Ascending aorta (tissue), 2 donors: ENCODE results near the gene EIF5B. TPM values are rescaled to one million over a fixed set of nuclear protein-coding genes. Genes with fewer than 3 reads are reported as not detected.

ENCODE experiments used
- DNase-seq, 2 donors: peaks; one replicate each; pipeline ENCODE4 v3.0.0-alpha.2; 2019; ENCODE audit warnings: low spot score in 2 of 2
- H3K27ac ChIP-seq, 2 donors: fragments of 200-600 bp; sonication (generic); one replicate each; pipeline ENCODE4 v1.5.1; 2016 to 2017; ENCODE audit warnings: mild to moderate bottlenecking in 1 of 2
- H3K27me3 ChIP-seq: fragments of 200-600 bp; sonication (generic); one replicate; pipeline ENCODE4 v1.5.1; 2017
- H3K36me3 ChIP-seq, 2 donors: fragments of 200-600 bp; sonication (generic); one replicate each; pipeline ENCODE4 v1.5.1; 2016
- H3K4me1 ChIP-seq, 2 donors: fragments of 200-600 bp; sonication (generic); one replicate each; pipeline ENCODE4 v1.5.1; 2016 to 2017; ENCODE audit warnings: mild to moderate bottlenecking in 1 of 2
- H3K4me3 ChIP-seq, 2 donors: fragments of 200-600 bp; sonication (generic); one replicate each; pipeline ENCODE4 v1.5.1; 2016 to 2017; ENCODE audit warnings: mild to moderate bottlenecking in 1 of 2
- H3K9me3 ChIP-seq, 2 donors: fragments of 200-600 bp; sonication (generic); one replicate each; pipeline ENCODE4 v1.5.1; 2016
- CTCF ChIP-seq, 3 experiments: fragments of 200-600 bp in 2 of 3; fragments of 450-650 bp in 1 of 3; sonication (generic) in 2 of 3; IDR thresholded peaks; one replicate each; pipeline ENCODE4 v1.5.1; 2016 to 2019; ENCODE audit warnings: antibody characterized with exemption in 3 of 3, mild to moderate bottlenecking in 1 of 3, moderate library complexity in 1 of 3
- intact Hi-C: fragments of 100-400 bp; cut with DNase I; formaldehyde crosslinking; loops from one replicate; pipeline ENCODE4 v1.15.1; 2023
- total RNA-seq: library from RNA; depleted of rRNA; stranded (reverse); fragments of >200 nt; gene quantifications from one replicate; pipeline ENCODE4 v1.1.0, GENCODE V29; 2016

The EIF5B gene
- total RNA-seq, 1 donor from 2014 or later, result 38.2 TPM

GRCh38 chr2:99325384-99325783 lies 11.8 kb upstream of the EIF5B start:
- H3K9me3 ChIP-seq, result no peaks in the 10 kb centered on the region
- intact Hi-C loops, result no loop called here
- peaks cover 67 to 82% of the 10 kb centered on the region in 2 donors for H3K36me3 ChIP-seq
- TF ChIP-seq CTCF (IDR thresholded peaks at IDR 0.05), result no peak
- no peak overlapping the region for H3K4me3 ChIP-seq
- no peaks in the 10 kb centered on the region for H3K27me3 ChIP-seq
- H3K27ac ChIP-seq, result peak overlapping the region in 1 of 2 donors; percentile 1
- peaks cover 0 to 3% of the 10 kb centered on the region in 2 donors for H3K4me1 ChIP-seq
- DNase-seq, result no peak

GRCh38 chr2:99335911-99336803 lies 1.0 kb upstream of the EIF5B start, which contains the start of gene TXNDC9:
Gene TXNDC9 (minus strand): TSS chr2:99336333. CDS start chr2:99333210, 3,123 bp downstream.
- peak; percentile 94 to 99 for DNase-seq
- H3K9me3 ChIP-seq, result no peaks in the 10 kb centered on the region
- H3K27me3 ChIP-seq, result no peaks in the 10 kb centered on the region
- peaks cover 6 to 11% of the 10 kb centered on the region in 2 donors for H3K4me1 ChIP-seq
- H3K36me3 ChIP-seq, result peaks cover 8 to 15% of the 10 kb centered on the region in 2 donors
- H3K27ac ChIP-seq, result peak within 1 kb of the TSS; percentile 86 to 96
- peak within 1 kb of the TSS; percentile 72 to 82 for H3K4me3 ChIP-seq
- intact Hi-C loops, result loop anchor here (1.0 to 10.0 kb wide), 7 partner anchors 51 to 1226 kb away; partner anchors contain the start of genes COA5, LIPT1, MITD1 and MRPL30
- no peak for TF ChIP-seq CTCF (IDR thresholded peaks at IDR 0.05)

- peaks cover 6 to 11% of the 10 kb centered on the region in 2 donors for H3K4me1 ChIP-seq
- H3K27ac ChIP-seq, result peak overlapping the region; percentile 86 to 96
- intact Hi-C loops, result loop anchor here (1.0 to 10.0 kb wide), 7 partner anchors 51 to 1226 kb away; partner anchors contain the start of genes COA5, LIPT1, MITD1 and MRPL30
- H3K36me3 ChIP-seq, result peaks cover 5 to 9% of the 10 kb centered on the region in 2 donors
- no peak for DNase-seq
- H3K9me3 ChIP-seq, result no peaks in the 10 kb centered on the region
- no peaks in the 10 kb centered on the region for H3K27me3 ChIP-seq
- H3K4me3 ChIP-seq, result peak overlapping the region; percentile 72 to 82
- no peak for TF ChIP-seq CTCF (IDR thresholded peaks at IDR 0.05)
Measured at GRCh38 chr2:99336804-99337112, 431 bp upstream of the EIF5B start.

- no peak for DNase-seq
- no peak for TF ChIP-seq CTCF (IDR thresholded peaks at IDR 0.05)
- no peaks in the 10 kb centered on the region for H3K27me3 ChIP-seq
- H3K4me1 ChIP-seq, result peaks cover 6 to 11% of the 10 kb centered on the region in 2 donors
- peak overlapping the region; percentile 86 to 96 for H3K27ac ChIP-seq
- H3K36me3 ChIP-seq, result no peaks in the 10 kb centered on the region
- no peaks in the 10 kb centered on the region for H3K9me3 ChIP-seq
- peak overlapping the region; percentile 72 to 82 for H3K4me3 ChIP-seq
- intact Hi-C loops, result loop anchor here (5.0 to 10.0 kb wide), 4 partner anchors 49 to 1224 kb away; partner anchors contain the start of genes COA5, PDCL3 and UNC50
Measured at GRCh38 chr2:99338029-99338585, 918 bp downstream of the EIF5B start.

- DNase-seq, result no peak
- Histone ChIP-seq H3K27ac (no peak overlapping the region), H3K4me1 (peaks cover 0 to 7% of the 10 kb centered on the region in 2 donors), H3K27me3 (no peaks in the 10 kb centered on the region), H3K9me3 (no peaks in the 10 kb centered on the region), H3K36me3 (no peaks in the 10 kb centered on the region), H3K4me3 (no peak overlapping the region)
- intact Hi-C loops, result no loop called here
- no peak for TF ChIP-seq CTCF (IDR thresholded peaks at IDR 0.05)
Measured at GRCh38 chr2:99340669-99341236, 3.6 kb downstream of the EIF5B start.
